H1 (cell line): Measurements from ENCODE around the gene NFAM1. TPM values are rescaled to one million over a fixed set of nuclear protein-coding genes. Genes with fewer than 3 reads are reported as not detected.

ENCODE experiments used
- CTCF ChIA-PET: fragments of 300-600 bp; sonication (Branson Sonifier 250); formaldehyde crosslinking; loops from one replicate; lab custom pipeline; 2021; ENCODE audit not compliant: partially characterized antibody; lab: Charles Lee
- POLR2A ChIA-PET: fragments of 300-600 bp; sonication (Branson Sonifier 250); formaldehyde crosslinking; loops from one replicate; lab custom pipeline; 2021; ENCODE audit warnings: inconsistent platforms; ENCODE audit not compliant: partially characterized antibody; lab: Charles Lee
- DNase-seq, 2 experiments: peaks; one replicate each; pipeline versions ENCODE4 v3.0.0 to v3.0.0-alpha.2; 2010 to 2022; ENCODE audit warnings: low spot score in 2 of 2, low read depth in 1 of 2, mixed read lengths in 1 of 2
- FAIRE-seq: peaks from 2 replicates; lab custom pipeline; 2011; peaks lifted over from hg19 to GRCh38; lab: Jason Lieb, UNC
- H2AFZ ChIP-seq: 2 replicates; pipeline ENCODE4 v1.8.1; 2012; ENCODE audit warnings: low read length, inconsistent platforms
- H2AK5ac ChIP-seq: 2 replicates; pipeline ENCODE4 v1.6.1; 2013; ENCODE audit warnings: low read depth, low read length
- H2BK120ac ChIP-seq: replicated peaks from 2 replicates; pipeline ENCODE3; 2013; ENCODE audit warnings: low read depth, low read length, inconsistent platforms
- H2BK12ac ChIP-seq: 2 replicates; pipeline ENCODE4 v1.6.1; 2013; ENCODE audit warnings: low read depth, low read length
- H2BK15ac ChIP-seq: 2 replicates; pipeline ENCODE4 v1.6.1; 2013; ENCODE audit warnings: low read length
- H2BK20ac ChIP-seq: 2 replicates; pipeline ENCODE4 v1.6.1; 2013; ENCODE audit warnings: low read length
- H2BK5ac ChIP-seq: 2 replicates; pipeline ENCODE4 v1.6.1; 2013; ENCODE audit warnings: low read depth, low read length
- H3K14ac ChIP-seq: 2 replicates; pipeline ENCODE4 v1.6.1; 2013; ENCODE audit warnings: inconsistent platforms; ENCODE audit not compliant: insufficient read length
- H3K18ac ChIP-seq: 2 replicates; pipeline ENCODE4 v1.6.1; 2013; ENCODE audit warnings: low read length; ENCODE audit errors: extremely low read depth
- H3K23ac ChIP-seq: 2 replicates; pipeline ENCODE4 v1.6.1; 2013; ENCODE audit warnings: inconsistent platforms; ENCODE audit not compliant: insufficient read length
- H3K23me2 ChIP-seq: 2 replicates; pipeline ENCODE4 v1.6.1; 2013; ENCODE audit warnings: low read depth, low read length
- H3K27ac ChIP-seq: 2 replicates; pipeline ENCODE4 v1.6.1; 2011; ENCODE audit warnings: low read depth, low read length, inconsistent platforms
- H3K27me3 ChIP-seq, 4 experiments: replicated peaks in 1 of 4; 1 replicate in 1 of 4; 2 replicates in 3 of 4; pipeline versions ENCODE4 v1.6.1 to v1.8.1; 2011 to 2013; ENCODE audit warnings: low read length in 3 of 4, mild to moderate bottlenecking in 3 of 4, inconsistent platforms in 2 of 4, mixed read lengths in 2 of 4, moderate library complexity in 1 of 4; ENCODE audit not compliant: control insufficient read depth in 3 of 4, insufficient read depth in 3 of 4; ENCODE audit errors: extremely low read depth in 1 of 4
- H3K36me3 ChIP-seq, 4 experiments: 2 replicates each; pipeline versions ENCODE4 v1.6.1 to v1.8.1; 2011 to 2013; ENCODE audit warnings: mild to moderate bottlenecking in 4 of 4, low read length in 3 of 4, moderate library complexity in 2 of 4, control low read depth in 1 of 4, inconsistent platforms in 1 of 4; ENCODE audit not compliant: insufficient read depth in 4 of 4, control insufficient read depth in 2 of 4
- H3K4ac ChIP-seq: replicated peaks from 2 replicates; pipeline ENCODE3; 2013; ENCODE audit warnings: low read length, low read depth, mixed read lengths, inconsistent platforms; ENCODE audit not compliant: insufficient read length
- H3K4me1 ChIP-seq, 4 experiments: replicated peaks in 1 of 4; 1 replicate in 1 of 4; 2 replicates in 3 of 4; pipeline versions ENCODE4 v1.6.1 to v1.8.1; 2011 to 2013; ENCODE audit warnings: low read length in 3 of 4, inconsistent platforms in 2 of 4, mixed read lengths in 1 of 4; ENCODE audit not compliant: insufficient read depth in 4 of 4, control insufficient read depth in 3 of 4
- H3K4me2 ChIP-seq, 2 experiments: 2 replicates each; pipeline versions ENCODE4 v1.6.1 to v1.8.1; 2011 to 2013; ENCODE audit warnings: low read depth in 2 of 2, low read length in 2 of 2, control low read depth in 1 of 2, inconsistent platforms in 1 of 2, mild to moderate bottlenecking in 1 of 2; ENCODE audit not compliant: insufficient read depth in 1 of 2
- H3K4me3 ChIP-seq, 4 experiments: fragments of 200-600, 300-600 bp in 1 of 4; sonication (generic), shearing (Covaris generic), sonication (Bioruptor Twin) in 1 of 4; 2 replicates each; pipeline versions ENCODE4 v1.5.1 to v1.8.1; 2011 to 2016; ENCODE audit warnings: low read length in 4 of 4, low read depth in 3 of 4, control low read depth in 2 of 4, inconsistent platforms in 2 of 4, mild to moderate bottlenecking in 2 of 4, mixed read lengths in 1 of 4, moderate library complexity in 1 of 4; ENCODE audit not compliant: insufficient read depth in 2 of 4; ENCODE audit errors: extremely low read depth in 1 of 4
- H3K56ac ChIP-seq: replicated peaks from 2 replicates; pipeline ENCODE3; 2013; ENCODE audit warnings: low read depth, mild to moderate bottlenecking, mixed read lengths, low read length, inconsistent platforms; ENCODE audit not compliant: insufficient read length
- H3K79me1 ChIP-seq: 2 replicates; pipeline ENCODE4 v1.6.1; 2013; ENCODE audit warnings: low read depth, low read length, control low read depth
- H3K79me2 ChIP-seq, 2 experiments: 2 replicates each; pipeline versions ENCODE4 v1.6.1 to v1.8.1; 2012 to 2013; ENCODE audit warnings: low read length in 2 of 2, mild to moderate bottlenecking in 2 of 2, inconsistent platforms in 1 of 2; ENCODE audit not compliant: insufficient read depth in 2 of 2, control insufficient read depth in 1 of 2
- H3K9ac ChIP-seq, 4 experiments: replicated peaks in 1 of 4; 1 replicate in 1 of 4; 2 replicates in 3 of 4; pipeline versions ENCODE4 v1.6.1 to v1.8.1; 2011 to 2013; ENCODE audit warnings: low read depth in 3 of 4, low read length in 3 of 4, control low read depth in 2 of 4, mild to moderate bottlenecking in 2 of 4, moderate library complexity in 2 of 4, inconsistent platforms in 1 of 4; ENCODE audit errors: extremely low read depth in 1 of 4
- H3K9me3 ChIP-seq, 2 experiments: 2 replicates each; pipeline versions ENCODE4 v1.6.1 to v1.8.1; 2012 to 2013; ENCODE audit warnings: mild to moderate bottlenecking in 2 of 2, moderate library complexity in 2 of 2, control low read depth in 1 of 2, inconsistent platforms in 1 of 2, low read depth in 1 of 2, low read length in 1 of 2, mixed read lengths in 1 of 2; ENCODE audit not compliant: insufficient read depth in 2 of 2
- H4K20me1 ChIP-seq, 2 experiments: replicated peaks in 1 of 2; 2 replicates each; pipeline versions ENCODE3 to v1.8.1; 2011 to 2013; ENCODE audit warnings: inconsistent platforms in 2 of 2, low read length in 2 of 2, mild to moderate bottlenecking in 1 of 2; ENCODE audit not compliant: insufficient read depth in 2 of 2, control insufficient read depth in 1 of 2
- H4K5ac ChIP-seq: 2 replicates; pipeline ENCODE4 v1.6.1; 2013; ENCODE audit warnings: low read length, low read depth, mixed read lengths, inconsistent platforms; ENCODE audit not compliant: insufficient read length
- H4K8ac ChIP-seq: 2 replicates; pipeline ENCODE4 v1.8.0; 2013; ENCODE audit warnings: mild to moderate bottlenecking, moderate library complexity, low read length, inconsistent platforms; ENCODE audit not compliant: insufficient read depth; ENCODE audit errors: extremely low read depth
- H4K91ac ChIP-seq: replicated peaks from 2 replicates; pipeline ENCODE3; 2013; ENCODE audit warnings: low read length, mixed read lengths, inconsistent platforms; ENCODE audit not compliant: insufficient read length
- BACH1 ChIP-seq: IDR thresholded peaks from 2 replicates; pipeline ENCODE4 v1.6.1; 2012; ENCODE audit warnings: low read length, improper control_type of control experiment
- CBX5 ChIP-seq: fragments of 300-800, 300-1000 bp; sonication (generic); IDR thresholded peaks from 2 replicates; pipeline ENCODE4 v1.7.1; 2016; ENCODE audit warnings: antibody characterized with exemption, low read length, low read depth
- EGR1 ChIP-seq: IDR thresholded peaks from 2 replicates; pipeline ENCODE4 v1.6.1; 2011; ENCODE audit warnings: low read depth, low read length, borderline replicate concordance
- EZH2 ChIP-seq: fragments of 200-600 bp; sonication (generic); IDR thresholded peaks from 2 replicates; pipeline ENCODE4 v1.7.1; 2012; ENCODE audit warnings: low read depth, mild to moderate bottlenecking, moderate library complexity, low read length, inconsistent platforms; ENCODE audit not compliant: severe bottlenecking
- GABPA ChIP-seq: IDR thresholded peaks from 2 replicates; pipeline ENCODE4 v1.6.1; 2011; ENCODE audit warnings: mild to moderate bottlenecking, low read length, moderate library complexity, borderline replicate concordance; ENCODE audit not compliant: insufficient read depth
- JUND ChIP-seq: IDR thresholded peaks from 2 replicates; pipeline ENCODE4 v1.6.1; 2011; ENCODE audit warnings: mild to moderate bottlenecking, improper control_type of control experiment, low read length
- POLR2A ChIP-seq, 2 experiments: IDR thresholded peaks; 1 replicate in 1 of 2; 2 replicates in 1 of 2; pipeline ENCODE4 v1.6.1; 2011; ENCODE audit warnings: low read depth in 2 of 2, low read length in 2 of 2, mild to moderate bottlenecking in 2 of 2; ENCODE audit errors: control extremely low read depth in 1 of 2
- POU5F1 ChIP-seq: IDR thresholded peaks from 2 replicates; pipeline ENCODE4 v1.6.1; 2011; ENCODE audit warnings: low read depth, mild to moderate bottlenecking, low read length, moderate library complexity
- RAD21 ChIP-seq, 2 experiments: IDR thresholded peaks in 1 of 2; conservative IDR thresholded peaks in 1 of 2; 2 replicates each; pipeline ENCODE4 v1.6.1; 2011; ENCODE audit warnings: low read depth in 2 of 2, low read length in 2 of 2, improper control_type of control experiment in 1 of 2, inconsistent platforms in 1 of 2, mild to moderate bottlenecking in 1 of 2, moderate library complexity in 1 of 2
- RXRA ChIP-seq: IDR thresholded peaks from 2 replicates; pipeline ENCODE4 v1.6.1; 2011; ENCODE audit warnings: low read depth, mild to moderate bottlenecking, low read length, moderate library complexity; ENCODE audit not compliant: insufficient read depth
- SIX5 ChIP-seq: IDR thresholded peaks from 2 replicates; pipeline ENCODE4 v1.6.1; 2011; ENCODE audit warnings: mild to moderate bottlenecking, low read depth, low read length
- TAF1 ChIP-seq: IDR thresholded peaks from 2 replicates; pipeline ENCODE4 v1.6.1; 2011; ENCODE audit warnings: mild to moderate bottlenecking, low read depth, low read length
- TEAD4 ChIP-seq: IDR thresholded peaks from 2 replicates; pipeline ENCODE4 v1.6.1; 2012; ENCODE audit warnings: low read depth, low read length, inconsistent platforms, mixed read lengths
- WGBS, 2 experiments: shearing (Covaris generic) in 1 of 2; methylation state at CpG; one replicate each; pipeline versions ENCODE4 v1.1.6 to v1.1.7; 2013 to 2015; ENCODE audit warnings: low lambda C conversion rate in 2 of 2, mixed read lengths in 2 of 2, inconsistent platforms in 1 of 2, low coverage in 1 of 2, missing lambda C conversion rate in 1 of 2; ENCODE audit not compliant: insufficient replicate concordance in 2 of 2, insufficient coverage in 1 of 2, insufficient read length in 1 of 2; ENCODE audit errors: extremely low coverage in 1 of 2, missing lambda C conversion rate in 1 of 2; 5-methylcytosine and 5-hydroxymethylcytosine counted together
- polyA plus RNA-seq, 7 experiments: library from polyadenylated mRNA; depleted of rRNA in 3 of 7; stranded (reverse) in 5 of 7; unstranded in 2 of 7; fragments of >200 nt in 5 of 7; fragments of 200-250 nt in 2 of 7; gene quantifications; 1 replicate in 5 of 7; 2 replicates in 1 of 7; 4 replicates in 1 of 7; pipeline versions ENCODE4 v1.2.1 to v1.2.3, GENCODE V29; 2011 to 2013; ENCODE audit warnings: missing spikeins in 2 of 7, mixed read lengths in 2 of 7
- total RNA-seq: library from RNA; stranded (reverse); fragmentation: NEBNext Ultra II Directional; extraction: Animal tissue kit (Norgen Biotek cat#: 25700); gene quantifications from 2 replicates; pipeline ENCODE4 v1.2.1, GENCODE V29; 2021
- TF ChIP-seq, protein P1 (sequence below): IDR thresholded peaks from 2 replicates; pipeline ENCODE4 v1.6.1; 2012; ENCODE audit warnings: inconsistent platforms

The NFAM1 gene
- total and polyA plus RNA-seq, 2 of the 8 experiments (the other 6 are each of a cell fraction or from before 2014, with no cell fraction given) = 0.62 to 0.73 TPM

DNA sequence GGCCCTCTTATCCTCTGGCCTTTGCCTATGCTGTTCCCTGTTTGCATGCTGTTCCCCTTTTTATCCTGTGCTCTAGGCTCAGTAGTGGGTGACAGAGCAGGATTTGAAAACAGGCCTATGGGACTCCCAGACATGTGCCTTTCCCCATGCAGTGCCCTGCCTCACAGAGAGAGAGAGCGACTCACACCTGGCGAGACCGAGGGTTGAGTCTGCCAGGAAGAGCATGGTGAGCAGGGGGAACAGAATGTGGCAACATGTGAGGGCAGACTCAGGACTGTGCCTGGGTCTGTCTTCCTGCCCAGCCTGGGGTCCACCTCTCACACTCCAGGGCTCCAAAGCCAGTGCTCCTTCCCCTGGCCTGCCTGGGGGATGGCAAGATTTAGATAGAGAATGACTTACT lies 75.0 kb downstream of the NFAM1 start:
- H3K79me2 ChIP-seq = no peaks in the 10 kb centered on the region
- 0 out of 2 replicates have a peak overlapping the region, but pooled peaks have one; percentile 3 for H2BK15ac ChIP-seq
- no peak overlapping the region for H2BK5ac ChIP-seq
- ChIA-PET CTCF (interaction anchor here (0.9 to 4.1 kb wide), 6 partner anchors 11 to 188 kb away, joined by 3 to 25 read pairs (median 14); partner anchors contain the start of gene NFAM1), POLR2A (no interaction called here)
- no peak overlapping the region for H2BK20ac ChIP-seq
- H3K79me1 ChIP-seq = no peaks in the 10 kb centered on the region
- H3K27ac ChIP-seq = no peak overlapping the region
- no peak overlapping the region for H3K56ac ChIP-seq
- H3K4me2 ChIP-seq = no peak overlapping the region
- peaks cover 0 to 9% (median 6%) of the 10 kb centered on the region in 4 experiments; a peak in 5 of 7 replicates for H3K4me1 ChIP-seq
- no peak overlapping the region for H3K9ac ChIP-seq
- peak overlapping the region; percentile 22 for H4K91ac ChIP-seq
- H2AFZ ChIP-seq = no peak overlapping the region
- H3K14ac ChIP-seq = no peak overlapping the region
- H3K23me2 ChIP-seq = no peaks in the 10 kb centered on the region
- DNase-seq = no peak
- H4K20me1 ChIP-seq = peaks cover 0 to 2% of the 10 kb centered on the region in 2 experiments
- H3K4me3 ChIP-seq = no peak overlapping the region
- H3K4ac ChIP-seq = no peak overlapping the region
- H3K27me3 ChIP-seq = no peaks in the 10 kb centered on the region; a peak in 2 of 7 replicates
- WGBS, 2 experiments = 100% methylated on average over 3 of the region's 3 CpGs; no CpG with 5 or more reads in 1 of the 2 experiments
- H3K9me3 ChIP-seq = no peaks in the 10 kb centered on the region
- H2AK5ac ChIP-seq = no peak overlapping the region
- H2BK120ac ChIP-seq = no peak overlapping the region
- no peak overlapping the region for H4K5ac ChIP-seq
- no peak overlapping the region for H3K23ac ChIP-seq
- no peak overlapping the region for H3K18ac ChIP-seq
- H3K36me3 ChIP-seq = peaks cover 0 to under 1% (median under 1%) of the 10 kb centered on the region in 4 experiments; a peak in 1 of 8 replicates
- no peak overlapping the region; the same call in 1 of the 2 replicates for H2BK12ac ChIP-seq
- FAIRE-seq = no peak
- H4K8ac ChIP-seq = peak overlapping the region; percentile 71; the same call in 1 of the 2 replicates
- no peak for TF ChIP-seq TEAD4
- TF ChIP-seq CBX5 = no peak
- TF ChIP-seq GABPA = no peak
- TF ChIP-seq POLR2A (IDR thresholded peaks at IDR 0.05; ENCODE audit: control extremely low read depth in 1 of 2, low read depth in 2 of 2, low read length in 2 of 2) = no peak
- no peak for TF ChIP-seq EGR1
- TF ChIP-seq JUND = no peak
- TF ChIP-seq SIX5 = no peak
- TF ChIP-seq RXRA = no peak
- TF ChIP-seq, protein P1, sequence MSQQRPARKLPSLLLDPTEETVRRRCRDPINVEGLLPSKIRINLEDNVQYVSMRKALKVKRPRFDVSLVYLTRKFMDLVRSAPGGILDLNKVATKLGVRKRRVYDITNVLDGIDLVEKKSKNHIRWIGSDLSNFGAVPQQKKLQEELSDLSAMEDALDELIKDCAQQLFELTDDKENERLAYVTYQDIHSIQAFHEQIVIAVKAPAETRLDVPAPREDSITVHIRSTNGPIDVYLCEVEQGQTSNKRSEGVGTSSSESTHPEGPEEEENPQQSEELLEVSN = no peak
- no peak for TF ChIP-seq RAD21 (IDR thresholded peaks at IDR 0.05 in 1 of 2, conservative IDR thresholded peaks at IDR 0.05 in 1 of 2; ENCODE audit: low read depth in 2 of 2, low read length in 2 of 2)
- no peak for TF ChIP-seq EZH2
- no peak for TF ChIP-seq POU5F1
- TF ChIP-seq BACH1 = no peak
- no peak for TF ChIP-seq TAF1
